Measurements from ENCODE around the gene CDC20B.
"Not testable (repeated sequence)": the region's sequence is repeated elsewhere in the genome, so short reads cannot be mapped to it uniquely, and the experiment has no call there.

Gene CDC20B

GRCh38 chr5:55104036-55104772, 68.8 kb downstream of the CDC20B start:
- no peak for DNase-seq (ENCODE audit: low read depth)

GRCh38 chr5:55102348-55102747, 70.6 kb downstream of the CDC20B start, which contains the start of gene GZMA:
GZMA (plus strand) TSS chr5:55102646; CDS start chr5:55102683, 37 bp downstream.
- DNase-seq (ENCODE audit: low read depth) = no peak

DNA sequence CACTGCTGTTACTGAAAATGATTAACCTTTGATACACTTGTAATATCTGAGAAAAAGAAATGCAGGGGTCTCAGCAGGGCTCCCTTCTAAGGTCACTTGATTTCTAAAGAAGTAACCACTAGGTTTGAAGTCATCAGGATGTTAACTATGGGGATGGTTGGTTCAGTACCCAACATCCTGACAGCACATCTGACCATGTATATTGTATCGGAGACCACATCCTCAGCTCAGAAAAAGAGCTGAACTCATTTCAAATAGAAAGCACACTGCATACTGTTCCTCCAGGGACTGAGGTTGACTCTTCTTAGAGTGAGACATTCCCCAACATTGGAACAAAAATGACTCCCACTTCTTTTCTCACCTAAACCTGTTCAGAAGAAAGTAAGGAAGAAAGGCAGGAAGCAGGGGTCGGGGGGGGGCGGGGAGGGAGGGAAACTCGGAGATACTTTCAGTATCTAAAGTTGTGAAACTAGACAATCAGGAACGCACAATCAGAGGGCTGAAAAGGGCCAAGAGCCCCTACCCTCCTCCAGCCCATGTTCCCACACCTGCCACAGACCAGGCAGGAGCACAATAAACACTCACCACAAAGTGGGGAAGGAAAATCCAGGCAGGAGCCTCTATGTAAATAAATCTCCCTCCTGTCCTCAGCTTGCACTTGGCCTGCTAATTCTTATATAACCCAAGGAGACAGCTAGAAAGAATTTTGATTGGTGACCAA, 71.3 kb downstream of the CDC20B start:
- no peak for DNase-seq (ENCODE audit: low read depth)

- DNase-seq (ENCODE audit: low read depth) = not testable (repeated sequence)
These were observed 71.8 kb downstream of the CDC20B start for GRCh38 chr5:55101148-55101547.

DNA sequence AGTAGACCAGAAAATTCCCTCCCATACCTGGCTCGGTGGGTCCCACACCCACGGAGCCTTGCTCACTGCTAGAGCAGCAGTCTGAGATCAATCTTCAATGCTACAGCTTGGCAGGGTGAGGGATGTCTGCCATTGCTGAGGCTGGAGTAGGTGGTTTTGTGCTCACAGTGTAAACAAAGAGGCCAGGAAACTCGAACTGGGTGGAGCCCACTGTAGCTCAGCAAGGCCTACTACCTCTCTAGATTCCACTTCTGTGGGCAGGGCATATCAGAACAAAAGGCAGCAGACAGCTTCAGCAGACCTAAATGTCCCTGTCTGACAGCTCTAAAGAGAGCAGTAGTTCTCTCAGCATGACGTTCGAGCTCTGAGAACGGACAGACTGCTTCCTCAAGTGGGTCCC, 76.1 kb downstream of the CDC20B start:
- DNase-seq (ENCODE audit: low read depth) = no peak

DNA sequence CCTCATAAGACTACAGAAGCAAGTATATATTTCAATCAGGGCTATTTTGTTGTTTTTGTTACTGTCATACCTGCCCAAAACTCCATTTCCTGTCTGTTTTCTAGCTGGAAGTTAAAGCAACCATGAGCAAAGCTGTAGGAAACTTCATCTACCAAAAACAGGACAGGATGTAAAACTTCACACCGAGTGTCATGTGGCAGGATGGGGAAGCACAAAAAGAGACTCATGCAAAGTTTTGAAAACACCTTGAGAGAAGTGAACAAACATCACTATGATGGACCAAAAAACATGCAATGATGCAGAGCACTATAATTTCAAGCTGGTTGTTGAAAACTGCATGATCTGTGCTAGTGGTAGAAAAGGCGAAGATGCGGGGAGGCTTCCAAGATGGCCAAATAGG, 76.8 kb downstream of the CDC20B start:
- DNase-seq (ENCODE audit: low read depth) = no peak

DNA sequence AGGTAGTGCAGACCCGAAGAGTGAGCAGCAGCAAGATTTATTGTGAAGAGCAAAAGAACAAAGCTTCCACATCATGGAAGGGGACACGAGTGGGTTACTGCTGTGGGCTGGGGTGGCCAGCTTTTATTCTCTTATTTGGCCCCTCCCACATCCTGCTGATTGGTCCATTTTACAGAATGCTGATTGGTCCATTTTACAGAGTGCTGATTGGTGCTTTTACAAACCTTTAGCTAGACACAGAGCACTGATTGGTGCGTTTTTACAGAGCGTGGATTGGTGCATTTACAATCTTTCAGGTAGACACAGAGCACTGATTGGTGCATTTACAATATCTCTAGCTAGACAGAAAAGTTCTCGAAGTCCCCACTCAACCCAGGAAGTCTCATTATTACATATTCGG, 82.0 kb downstream of the CDC20B start:
- DNase-seq (ENCODE audit: low read depth) = not testable (repeated sequence)

GRCh38 chr5:55089301-55089700, 83.7 kb downstream of the CDC20B start:
- not testable (repeated sequence) for DNase-seq (ENCODE audit: low read depth)

GRCh38 chr5:55081541-55081940, 91.4 kb downstream of the CDC20B start:
- DNase-seq (ENCODE audit: low read depth) = no peak

DNA sequence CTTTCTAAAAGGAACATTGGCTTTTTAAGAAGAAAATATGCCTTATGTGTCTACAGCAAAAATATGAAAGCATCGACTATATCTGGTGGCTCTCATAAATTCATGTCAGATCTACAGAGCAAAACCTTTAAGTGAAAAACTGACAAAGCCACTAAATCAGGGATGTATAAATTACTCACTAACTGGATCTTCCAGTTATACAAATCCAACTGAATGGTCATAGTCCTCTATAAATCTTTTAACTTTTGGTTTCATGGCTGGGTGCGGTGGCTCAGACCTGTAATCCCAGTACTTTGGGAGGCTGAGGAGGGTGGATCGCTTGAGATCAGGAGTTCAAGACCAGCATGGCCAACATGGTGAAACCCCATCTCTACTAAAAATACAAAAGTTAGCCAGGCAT, 99.8 kb downstream of the CDC20B start:
- no peak for DNase-seq (ENCODE audit: low read depth)

- no peak for DNase-seq (ENCODE audit: low read depth)
These were observed 100.3 kb downstream of the CDC20B start for GRCh38 chr5:55072666-55073065.

DNA sequence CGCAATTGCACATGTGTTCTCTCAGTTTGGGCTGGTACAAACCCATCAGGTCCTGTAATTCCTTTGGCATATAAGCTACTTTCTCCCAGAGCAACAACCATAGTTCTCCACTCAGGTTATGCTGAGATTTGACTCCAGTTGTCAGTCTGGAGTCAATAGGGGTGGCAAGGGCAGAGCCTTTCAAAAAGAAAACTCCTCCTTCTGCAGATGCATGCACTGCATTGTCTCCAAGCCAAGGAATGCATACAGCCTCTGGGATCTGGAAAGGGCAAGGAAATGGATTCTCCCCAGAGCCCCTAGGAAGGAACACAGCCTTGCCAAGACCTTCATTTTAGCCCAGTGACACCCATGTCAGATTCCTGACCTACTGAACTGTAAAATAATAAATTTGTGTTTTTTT, 101.6 kb downstream of the CDC20B start:
- DNase-seq (ENCODE audit: low read depth) = no peak

DNA sequence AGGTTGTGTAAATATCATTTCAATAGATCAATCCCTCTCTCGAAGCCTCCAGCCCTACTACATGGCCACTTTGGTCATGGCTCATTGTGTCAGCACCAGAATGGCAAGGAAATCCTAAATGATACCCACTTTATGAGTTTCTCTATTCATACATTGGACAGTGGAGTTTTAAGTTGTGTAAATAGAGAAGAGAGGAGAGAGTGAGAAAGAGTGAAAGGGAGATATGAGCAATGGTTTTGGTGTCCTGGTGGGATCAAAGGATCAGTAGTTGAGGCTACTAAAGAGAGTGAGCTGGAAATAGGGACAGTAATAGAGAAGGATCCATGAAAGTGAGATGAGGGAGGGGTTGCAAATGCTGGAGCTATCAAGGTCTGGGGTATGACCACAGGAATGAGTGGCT, 102.0 kb downstream of the CDC20B start:
- no peak for DNase-seq (ENCODE audit: low read depth)

DNA sequence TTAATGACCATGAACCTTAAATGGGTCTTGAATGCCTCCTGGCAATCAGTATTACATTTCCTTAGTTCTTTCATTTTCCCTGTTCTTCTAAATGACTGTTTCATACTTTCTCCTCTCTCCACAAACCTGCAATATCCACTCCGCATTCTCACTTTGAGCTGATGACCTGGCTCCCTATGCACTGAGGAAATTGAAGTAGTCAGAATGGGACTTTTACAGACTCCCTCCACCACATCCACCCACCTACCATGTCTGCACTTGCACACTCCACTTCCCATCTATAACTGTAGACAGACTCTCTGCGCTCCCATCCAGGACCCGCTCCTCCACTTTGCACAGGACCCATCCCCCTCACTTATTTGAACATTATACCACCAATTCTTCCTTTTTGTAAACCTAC, 106.7 kb downstream of the CDC20B start:
- DNase-seq (ENCODE audit: low read depth) = no peak

GRCh38 chr5:55064523-55064922, 108.5 kb downstream of the CDC20B start:
- no peak for DNase-seq (ENCODE audit: low read depth)

GRCh38 chr5:55063899-55064298, 109.1 kb downstream of the CDC20B start:
- DNase-seq (ENCODE audit: low read depth) = no peak

DNA sequence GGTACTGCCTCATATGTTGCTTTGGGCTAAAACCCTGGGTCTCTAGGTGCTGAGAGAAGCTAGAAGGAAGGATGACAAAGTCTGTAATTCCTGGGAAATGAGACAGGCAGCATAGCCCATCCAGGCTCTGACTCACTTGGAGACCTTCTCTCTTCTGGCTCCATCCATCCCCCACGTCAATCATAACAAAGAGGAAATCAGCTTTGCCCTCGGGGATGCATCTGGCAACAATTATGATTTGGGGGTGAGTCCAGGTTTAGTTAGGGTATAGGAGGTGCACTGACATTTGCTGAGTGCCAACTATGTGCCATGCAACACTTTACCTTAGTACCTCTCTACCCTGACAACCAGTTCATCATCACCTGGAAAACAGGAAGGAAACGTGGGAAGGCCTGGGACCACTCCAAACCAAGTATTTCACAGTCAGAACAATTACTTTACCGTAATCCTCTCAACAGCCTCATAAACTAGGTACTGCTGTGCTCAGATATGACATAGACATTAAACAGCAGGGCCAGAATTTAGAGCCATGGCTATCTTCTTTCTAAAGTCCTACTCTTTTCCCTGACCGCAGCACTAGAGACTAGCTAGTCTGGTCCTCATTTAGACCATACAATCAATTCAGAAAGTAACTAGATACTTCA, 109.6 kb downstream of the CDC20B start:
- DNase-seq (ENCODE audit: low read depth) = no peak

All from stimulated activated CD8-positive, alpha-beta memory T cell treated with anti-CD3 and anti-CD28 coated beads, Interleukin-7, amount 100 ng/mL, for 24 hours (primary cell).